ENCODE measurements around the gene KDM4C.

The KDM4C gene

DNA sequence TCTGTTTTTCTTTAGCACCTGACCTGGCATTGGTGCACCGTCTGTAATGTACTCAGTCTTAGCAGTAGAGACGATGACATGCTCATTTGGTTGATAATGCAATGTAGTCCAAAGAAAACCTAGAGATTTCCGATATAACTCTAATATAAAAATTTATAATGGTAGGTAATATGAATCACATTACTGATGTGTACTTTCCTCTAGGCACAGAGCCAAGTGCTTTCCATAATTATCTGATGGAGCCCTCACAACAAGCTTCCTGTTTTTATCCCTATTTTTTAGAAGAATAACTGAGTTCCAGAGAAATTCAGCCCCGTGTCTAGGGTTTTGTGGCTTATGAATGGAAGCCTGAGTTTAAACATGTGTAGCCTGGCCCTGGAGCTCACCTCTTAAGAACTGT lies 53.7 kb downstream of the KDM4C start:
- no peak for DNase-seq

DNA sequence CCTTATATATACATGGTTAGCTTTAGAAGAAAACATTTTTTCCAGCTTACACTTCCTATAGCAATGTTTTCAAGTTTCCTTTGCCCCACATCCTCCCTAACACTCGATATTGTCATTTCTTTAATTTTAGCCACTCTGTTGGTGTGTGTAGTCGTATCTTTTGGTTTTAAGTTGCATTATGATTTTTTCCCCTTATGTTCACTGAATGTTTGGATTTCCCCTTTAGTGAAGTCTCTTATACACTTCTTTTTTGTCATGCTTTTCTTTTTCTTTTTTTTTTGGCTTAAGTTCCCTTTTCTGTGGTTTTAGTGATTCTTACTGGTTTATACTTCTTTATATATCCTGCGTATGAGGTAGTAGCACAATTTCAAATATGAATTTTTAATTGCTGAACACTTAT lies 58.8 kb downstream of the KDM4C start:
- DNase-seq, result no peak

DNA sequence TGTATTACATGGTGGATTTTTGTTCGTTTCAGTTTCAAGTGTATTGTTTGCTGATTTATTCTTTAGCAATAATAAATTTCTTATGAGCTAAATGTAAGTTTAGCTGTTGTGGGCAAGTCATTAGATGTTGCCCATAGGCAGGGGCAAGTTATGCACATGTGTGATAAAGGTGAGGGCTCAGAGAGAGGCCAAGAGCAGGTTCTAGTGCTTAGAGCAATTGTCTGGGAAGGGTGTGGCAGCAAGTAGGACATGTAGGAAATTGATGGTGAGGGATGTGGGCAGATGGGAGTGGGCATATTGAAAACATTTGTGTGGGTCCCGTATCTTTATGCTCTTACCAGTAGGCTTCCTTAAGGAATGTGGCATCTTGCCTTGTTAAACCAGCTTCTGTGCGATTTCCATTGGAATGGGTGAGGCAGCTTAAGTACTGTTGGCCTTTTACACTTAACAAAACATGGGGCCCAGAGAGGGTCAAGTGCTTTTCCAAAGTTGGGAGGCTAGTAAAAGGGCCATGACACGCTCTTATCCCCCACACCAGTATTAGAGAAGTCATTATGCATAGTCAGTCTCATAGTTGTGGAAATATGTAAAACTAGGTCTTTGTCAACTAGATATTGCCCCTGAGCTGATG lies 60.6 kb downstream of the KDM4C start:
- DNase-seq, result no peak

DNA sequence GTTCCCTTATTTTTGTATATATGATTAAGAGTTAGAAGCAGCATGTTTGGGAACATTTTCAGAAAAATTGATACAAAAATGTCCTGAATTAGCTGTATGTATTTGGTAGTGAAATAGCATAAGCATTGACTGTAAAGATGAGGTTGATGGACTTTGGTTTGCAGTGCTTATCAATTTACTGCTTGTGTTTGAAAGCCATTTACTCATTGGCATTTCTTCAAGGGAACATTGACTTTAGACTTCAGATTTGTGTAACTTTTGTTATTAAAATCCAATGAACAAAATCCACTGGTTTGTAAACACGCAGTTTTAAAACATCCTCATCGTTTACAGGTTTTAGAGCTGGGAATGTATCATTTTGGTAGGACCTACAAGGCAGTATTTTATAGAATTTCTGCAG lies 61.3 kb downstream of the KDM4C start:
- DNase-seq, result no peak

DNA sequence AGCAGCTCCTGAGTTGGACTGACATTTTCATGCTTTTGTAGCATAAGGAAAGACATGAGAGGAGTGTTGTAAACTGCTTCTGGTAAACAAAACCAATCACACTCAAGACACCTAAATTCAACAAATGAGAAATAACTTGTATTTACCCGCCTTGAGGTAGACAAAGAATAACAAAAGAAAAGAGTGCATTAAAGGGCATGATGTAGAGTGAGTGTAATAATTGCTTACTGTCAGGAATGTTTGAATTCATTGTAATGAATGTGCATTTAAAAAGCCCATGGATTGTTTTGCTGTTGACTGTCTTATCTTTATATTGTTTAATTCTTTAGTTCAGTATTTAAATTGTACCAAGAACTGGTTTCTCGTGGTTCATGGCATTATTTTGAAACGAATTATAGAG lies 61.8 kb downstream of the KDM4C start:
- DNase-seq, result no peak

DNA sequence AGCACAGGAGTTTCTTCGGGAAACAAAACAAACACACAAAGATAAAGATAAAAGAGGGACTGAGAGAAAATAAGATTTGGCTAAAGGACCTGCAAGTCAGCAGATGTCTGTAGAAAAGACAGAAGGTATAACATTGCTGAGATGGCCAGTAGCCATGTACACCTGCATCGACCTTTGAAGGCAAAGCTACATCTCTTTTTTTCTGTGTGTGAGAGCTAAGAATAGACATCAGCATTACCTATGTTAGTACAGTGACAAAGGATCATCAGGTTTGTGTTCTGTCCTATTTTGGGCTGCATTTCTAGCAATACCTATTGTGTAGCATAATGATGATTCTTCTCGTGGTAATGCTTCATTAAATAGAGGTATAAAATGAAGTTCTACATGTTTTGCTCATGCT lies 64.9 kb downstream of the KDM4C start:
- DNase-seq, result peak; percentile 53

DNA sequence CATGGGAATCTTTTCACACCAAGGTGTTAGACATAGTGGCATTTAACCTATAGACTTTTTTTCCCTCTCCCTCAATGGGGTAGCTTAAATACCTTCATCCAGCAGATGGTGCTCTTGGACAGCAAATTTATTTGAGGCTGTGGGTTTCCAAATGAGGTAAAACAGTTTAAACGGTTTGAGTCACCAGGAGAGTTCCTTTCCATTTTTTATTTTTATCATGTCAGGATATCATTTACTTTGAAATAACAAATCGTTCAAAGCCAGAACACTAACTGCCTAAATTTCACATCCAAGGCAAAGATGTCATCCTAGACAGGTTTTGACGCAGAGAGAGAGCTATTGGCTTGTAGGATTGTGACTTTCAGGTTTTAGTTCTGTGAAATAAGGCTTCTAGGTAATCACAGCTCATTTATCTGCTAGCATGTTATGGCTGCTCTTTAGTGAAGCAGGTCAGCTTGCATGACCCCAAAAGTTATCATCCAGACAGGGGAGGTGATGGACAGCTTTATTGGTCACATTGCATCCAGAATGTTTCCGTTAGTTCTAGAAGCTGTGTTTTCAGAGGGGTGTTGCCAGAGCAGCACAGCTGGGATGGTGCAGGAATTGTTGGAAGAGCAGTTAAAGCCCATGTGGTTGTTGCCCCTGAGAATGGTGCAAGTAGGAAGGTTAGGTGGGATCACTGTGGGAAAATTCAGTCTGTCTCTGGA lies 69.8 kb downstream of the KDM4C start:
- DNase-seq, result peak; percentile 37

DNA sequence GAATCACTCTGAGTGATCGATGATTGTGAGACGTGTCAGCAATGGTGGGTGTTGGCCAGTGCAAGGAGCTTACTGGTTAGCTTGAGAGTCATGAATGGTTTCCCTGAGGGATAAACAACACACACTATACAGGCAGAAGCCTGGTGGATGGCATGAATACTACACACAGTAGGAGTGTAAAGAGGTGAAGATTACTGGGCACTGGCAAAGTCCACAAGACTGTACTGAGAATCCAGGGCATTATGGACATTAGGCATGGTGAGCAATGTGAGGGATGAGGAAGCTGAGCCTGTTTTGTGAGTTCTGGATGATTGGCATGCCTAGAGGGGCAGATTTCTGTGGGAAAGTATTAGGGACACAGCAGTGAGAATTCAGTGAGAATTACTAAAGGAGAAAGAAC lies 71.3 kb downstream of the KDM4C start:
- no peak for DNase-seq

DNA sequence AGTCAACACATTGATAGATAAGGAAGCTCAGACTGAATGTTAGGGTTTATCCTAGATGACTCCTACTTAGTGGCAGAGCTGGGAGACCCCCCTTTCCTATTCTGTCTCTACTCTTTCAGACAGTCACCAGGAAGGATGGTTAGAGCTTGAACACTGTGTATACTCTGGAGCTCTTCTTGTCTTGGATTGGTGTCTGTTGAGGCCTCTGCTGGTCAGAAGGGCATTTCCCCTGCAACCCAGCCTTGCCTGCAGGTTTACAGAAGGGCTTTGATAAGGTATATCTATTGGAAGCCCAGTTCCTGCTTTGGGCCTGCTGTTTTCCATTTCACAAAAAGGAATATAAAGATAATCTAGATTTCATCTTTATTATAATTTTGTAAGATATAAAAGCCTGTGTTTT lies 71.8 kb downstream of the KDM4C start:
- DNase-seq, result no peak

DNA sequence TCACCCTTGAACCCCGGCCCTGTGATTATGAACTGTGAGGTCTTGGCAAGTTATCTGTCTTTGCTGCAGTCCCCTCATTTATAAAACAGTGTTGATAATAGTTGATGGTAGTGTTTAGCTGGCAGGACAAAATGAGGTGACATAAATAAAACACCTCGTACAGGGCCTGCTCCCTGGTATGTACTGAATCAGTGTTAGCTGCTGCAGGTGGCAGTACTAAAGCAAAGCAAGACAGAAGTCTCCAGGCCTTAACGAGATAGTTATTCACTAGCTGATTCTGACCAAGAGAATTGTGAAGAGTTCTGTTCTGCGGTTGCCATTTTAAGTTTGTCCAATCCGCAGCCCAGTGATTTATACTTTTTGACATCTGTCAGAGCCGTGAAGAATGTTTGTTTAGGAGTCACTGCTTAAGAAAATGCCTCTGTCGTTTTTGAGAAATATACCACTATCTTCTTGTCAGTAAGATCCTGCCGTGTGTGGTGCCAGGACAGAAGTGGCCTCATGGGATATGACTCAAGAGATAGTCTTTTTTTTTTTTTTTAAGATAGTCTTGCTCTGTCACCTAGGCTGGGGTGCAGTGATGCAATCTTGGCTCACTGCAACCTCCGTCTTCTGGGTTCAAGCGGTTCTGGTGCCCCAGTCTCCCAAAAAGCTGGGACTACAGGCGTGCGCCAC lies 75.9 kb downstream of the KDM4C start:
- DNase-seq, result no peak

DNA sequence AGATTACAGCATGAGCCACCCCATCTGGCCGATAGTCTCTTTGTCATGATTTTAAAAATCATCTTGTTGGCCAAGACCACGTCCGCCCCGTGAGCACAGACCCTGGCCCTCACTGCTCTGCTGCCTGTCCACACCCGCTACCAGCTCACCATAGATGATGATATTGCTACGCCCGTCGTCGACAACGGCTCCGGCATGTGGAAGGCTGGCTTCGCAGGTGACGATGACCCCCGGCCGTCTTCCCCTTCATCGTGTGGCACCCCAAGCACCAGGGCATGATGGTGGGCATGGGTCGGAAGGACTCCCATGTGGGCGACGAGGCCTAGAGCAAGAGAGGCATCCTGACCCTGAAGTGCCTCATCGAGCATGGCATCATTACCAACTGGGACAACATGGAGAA lies 76.5 kb downstream of the KDM4C start:
- no peak for DNase-seq

DNA sequence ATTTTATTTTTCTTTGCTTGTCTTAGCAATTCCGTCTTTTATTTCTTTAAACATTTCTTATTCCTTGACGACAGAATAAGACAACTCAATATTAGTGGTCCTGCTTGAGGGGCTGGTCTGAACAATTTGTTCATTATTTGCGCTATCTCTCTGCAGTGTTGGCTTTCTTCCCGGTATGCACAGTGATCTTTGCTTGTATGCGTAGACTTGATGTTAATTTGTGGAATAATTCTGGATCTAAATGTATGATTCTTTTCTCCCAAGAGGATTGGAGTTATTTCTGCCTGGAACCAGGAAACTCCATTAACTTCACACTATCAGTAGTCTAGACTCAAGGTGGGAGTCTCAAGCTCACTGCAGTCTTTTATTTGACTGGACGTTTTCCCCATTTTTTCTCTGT lies 80.4 kb downstream of the KDM4C start:
- no peak for DNase-seq

DNA sequence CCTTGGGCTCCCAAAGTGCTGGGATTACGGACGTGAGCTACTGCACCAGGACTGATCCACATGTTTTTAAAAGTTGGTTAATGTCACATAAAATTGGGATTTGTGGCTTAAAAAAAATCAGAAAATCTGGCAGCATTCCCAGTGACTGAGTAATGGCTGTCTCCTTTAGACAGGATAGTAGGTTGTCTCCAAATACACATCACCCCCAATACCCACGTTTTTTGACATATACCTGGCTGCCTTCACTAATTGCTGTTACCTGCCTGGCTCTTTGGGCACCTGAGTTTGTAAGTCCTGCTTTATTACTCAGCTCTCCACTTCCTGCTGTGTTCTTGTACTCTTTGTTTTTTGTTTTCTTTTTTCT lies 84.8 kb downstream of the KDM4C start:
- DNase-seq, result no peak

DNA sequence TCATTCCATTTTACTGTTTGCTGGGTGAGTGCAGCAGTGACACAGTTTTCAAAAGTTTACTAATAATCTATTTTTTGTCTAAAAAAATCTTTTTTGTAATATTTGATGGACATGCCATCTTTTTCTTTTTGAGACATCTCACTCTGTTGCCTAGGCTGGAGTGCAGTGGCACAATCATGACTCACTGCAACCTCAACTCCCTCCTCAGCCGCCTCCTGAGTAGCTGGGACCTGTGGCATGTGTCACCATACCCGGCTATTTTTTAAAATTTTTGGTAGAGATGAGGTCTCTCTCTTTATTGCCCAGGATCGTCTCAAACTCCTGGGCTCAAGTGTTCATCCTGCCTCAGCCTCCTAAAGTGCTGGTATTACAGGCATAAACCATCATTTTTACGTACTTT lies 86.0 kb downstream of the KDM4C start:
- DNase-seq, result no peak

DNA sequence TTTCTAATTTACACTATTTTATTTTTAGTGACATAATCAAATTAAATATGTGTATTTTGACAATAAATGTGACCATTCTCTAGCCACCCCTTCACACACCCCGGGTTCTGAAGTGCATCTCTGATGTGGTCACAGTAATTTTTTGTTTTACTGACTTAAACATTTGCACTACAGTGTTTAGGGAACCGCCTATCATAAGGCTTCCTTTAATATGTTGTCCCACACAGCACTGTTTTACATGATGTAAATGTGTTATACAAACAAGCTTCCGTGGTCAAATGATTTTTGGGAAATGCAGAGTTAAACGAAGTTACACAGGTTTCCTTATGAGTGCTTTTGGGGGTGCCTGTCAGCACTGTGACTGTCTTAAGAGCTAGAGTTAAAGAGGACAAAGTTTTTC lies 86.5 kb downstream of the KDM4C start:
- no peak for DNase-seq

DNA sequence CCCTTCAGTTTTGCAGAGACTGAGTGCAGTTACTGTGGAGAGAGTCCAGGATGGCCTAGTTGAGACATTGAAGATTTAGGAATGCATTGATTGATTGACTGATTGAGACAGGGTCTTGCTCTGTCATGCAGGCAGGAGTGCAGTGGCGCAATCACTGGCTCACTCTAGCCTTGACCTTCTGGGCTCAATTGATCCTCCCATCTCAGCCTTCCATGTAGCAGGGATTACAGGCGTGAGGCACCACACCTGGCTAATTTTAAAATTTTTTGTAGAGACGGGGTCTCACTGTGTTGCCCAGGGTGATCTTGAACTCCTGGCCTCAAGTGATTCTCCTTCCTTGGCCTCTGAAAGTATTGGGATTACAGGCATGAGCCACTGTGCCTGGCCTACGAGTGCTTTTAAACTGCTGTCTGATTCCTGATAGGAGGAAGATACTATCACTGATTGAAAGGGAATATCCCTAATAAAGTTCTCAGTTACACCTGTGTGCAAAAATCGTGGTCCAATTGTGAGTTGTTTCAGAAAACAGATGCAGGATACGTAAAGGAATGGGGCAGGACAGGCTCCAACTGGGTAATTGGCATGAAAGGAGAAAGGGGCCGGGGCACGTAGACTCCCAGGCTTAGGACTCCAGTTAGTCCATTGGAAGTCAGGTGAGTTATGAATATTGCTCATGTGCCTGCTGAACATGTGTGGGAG lies 87.5 kb downstream of the KDM4C start:
- DNase-seq, result no peak

DNA sequence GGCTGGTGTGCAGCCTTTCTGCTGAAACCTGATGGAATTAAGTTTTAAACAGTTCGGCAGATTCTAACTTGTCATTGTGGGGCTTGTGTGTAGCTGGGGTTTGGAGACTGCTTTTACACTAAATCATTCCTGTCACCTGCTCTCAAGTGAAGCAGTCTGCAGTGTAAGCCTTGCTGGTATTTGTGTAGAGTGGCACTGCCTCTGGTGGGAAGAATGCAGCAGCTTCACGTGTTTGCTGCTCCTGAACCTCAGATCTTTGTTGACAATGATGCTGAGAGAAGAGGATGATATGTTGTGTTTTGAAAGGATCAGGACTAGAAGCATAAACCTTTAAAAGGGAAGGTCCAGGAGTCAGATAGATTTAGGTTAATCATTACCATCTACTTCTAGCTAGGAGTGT lies 88.1 kb downstream of the KDM4C start:
- DNase-seq, result no peak

DNA sequence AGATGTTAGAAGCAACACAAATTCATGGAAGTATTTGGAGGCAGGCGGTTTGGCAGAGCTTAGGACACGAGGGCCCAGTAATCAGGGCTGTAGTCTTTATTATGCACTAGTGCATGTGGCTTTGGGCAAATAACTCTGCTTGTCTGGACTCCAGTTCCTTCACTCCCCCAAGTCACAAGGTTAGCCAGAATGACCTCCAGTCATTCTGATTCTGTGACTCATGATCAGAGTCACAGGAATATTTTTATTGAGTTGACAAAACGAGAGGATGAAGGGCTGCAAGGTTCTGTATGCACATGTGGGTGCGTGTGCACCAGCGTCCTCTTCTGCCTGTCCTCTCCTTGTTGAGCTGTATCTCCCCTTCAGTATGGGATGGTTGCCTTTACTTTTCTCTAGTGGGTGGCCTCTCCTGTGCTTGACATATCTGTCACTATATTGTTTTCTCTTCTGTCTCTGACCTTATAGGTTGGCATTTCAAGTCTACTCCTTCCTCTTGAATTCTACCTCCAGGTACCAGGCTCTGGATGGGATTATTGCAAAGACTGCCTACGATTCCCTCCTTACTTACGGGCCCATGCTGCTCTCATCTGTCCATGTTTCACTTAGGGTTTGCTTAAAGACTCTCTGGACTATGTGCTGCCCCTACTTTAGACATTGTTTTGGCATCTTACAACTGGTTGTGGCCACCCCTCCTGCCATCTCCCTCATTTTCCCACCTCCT lies 94.6 kb downstream of the KDM4C start:
- DNase-seq, result no peak

DNA sequence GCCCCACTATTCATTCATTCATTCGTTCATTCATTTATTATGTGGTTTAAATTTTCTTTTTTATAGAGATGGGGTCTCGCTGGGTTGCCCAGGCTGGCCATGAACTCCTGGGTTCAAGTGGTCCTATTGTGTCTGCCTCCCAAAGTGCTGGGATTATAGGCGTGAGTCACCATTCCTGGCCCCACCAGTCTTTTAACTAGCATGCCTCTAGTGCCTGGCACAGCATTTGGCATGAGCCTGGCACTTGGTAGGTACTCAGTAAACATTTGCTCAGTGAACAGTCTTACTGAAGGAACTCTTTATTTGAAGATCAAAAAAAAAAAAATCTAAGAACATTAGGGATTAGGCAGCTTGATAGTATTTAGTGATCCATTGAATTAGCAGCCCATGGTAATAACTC lies 98.1 kb downstream of the KDM4C start:
- DNase-seq, result no peak

DNA sequence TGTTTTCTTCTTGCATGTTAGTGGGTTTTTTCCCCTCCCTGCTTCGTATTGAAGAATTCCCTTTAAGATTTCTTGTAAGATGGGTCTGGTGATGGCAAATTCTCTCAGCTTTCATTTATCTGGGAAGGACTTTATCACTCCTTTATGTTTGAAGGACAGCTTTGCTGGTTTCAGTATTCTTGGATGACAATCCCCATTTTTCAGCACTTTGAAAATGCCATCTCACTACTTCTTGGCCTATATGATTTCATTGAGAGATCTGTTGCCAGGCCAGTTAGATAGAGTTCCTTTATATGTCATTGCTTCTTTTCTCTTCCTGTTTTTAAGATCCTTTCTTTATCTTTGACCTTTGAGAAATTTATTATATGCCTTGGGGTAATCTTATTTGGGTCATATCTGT lies 106.3 kb downstream of the KDM4C start:
- no peak for DNase-seq

DNA sequence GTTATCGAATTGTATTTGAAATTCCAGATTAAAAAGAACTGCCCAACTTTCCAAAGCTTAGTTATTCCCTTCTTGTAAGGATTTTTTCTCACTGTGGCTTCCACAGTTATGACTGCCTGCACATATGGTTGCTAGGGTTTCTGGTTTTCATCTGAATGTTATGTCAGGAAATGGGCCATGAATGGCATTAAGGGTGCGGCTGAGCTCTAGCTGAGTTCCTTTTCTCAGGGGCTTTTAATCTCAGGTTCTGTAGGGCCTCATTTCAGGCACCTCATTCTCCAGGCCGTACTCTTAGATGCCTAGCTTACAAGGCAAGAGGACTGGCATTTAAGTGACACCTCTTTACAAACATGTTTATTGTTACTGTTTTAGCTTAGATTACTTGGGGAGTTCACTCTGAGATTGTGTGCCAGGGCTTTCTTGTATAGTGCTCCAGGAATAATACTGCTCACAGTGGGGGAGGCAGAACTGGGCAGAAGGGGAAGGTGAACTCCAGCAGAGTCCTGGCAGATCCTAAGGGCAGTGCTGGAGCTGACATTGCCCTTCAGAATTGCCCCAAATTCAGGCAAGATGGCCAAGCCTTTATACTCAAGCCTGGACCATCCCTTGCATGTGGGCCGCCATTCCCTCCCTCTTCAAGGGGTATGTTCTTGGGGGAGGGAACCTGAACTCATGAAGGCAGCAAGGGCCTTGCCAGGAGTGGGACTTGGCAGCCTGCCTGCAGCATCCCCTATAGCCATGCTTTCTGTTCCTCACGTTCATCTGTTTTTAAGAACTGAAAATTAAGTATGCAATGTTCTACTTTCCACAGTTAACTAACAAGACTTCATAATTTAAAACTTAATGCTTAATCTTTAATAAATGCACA lies 111.5 kb downstream of the KDM4C start:
- no peak for DNase-seq

DNA sequence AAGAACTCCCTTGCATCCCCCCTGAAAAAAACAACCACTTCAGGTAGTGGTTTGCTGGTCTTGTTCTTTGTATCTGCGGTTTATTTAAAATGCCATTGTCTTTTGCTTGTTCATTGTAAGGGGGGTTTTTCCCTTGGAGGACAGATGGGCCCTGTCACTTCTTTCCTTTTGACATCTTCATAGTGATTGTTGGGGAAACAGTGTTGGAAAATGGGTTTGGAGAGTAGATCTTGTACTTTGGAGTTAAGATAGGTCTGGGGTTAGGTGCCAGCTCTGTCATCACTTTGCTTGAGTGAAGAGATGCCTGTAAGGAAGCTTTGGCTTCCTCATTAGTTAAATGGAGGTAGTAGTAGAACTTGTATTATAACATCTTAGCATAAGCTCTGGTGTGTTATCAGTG lies 112.4 kb downstream of the KDM4C start:
- DNase-seq, result no peak
